Left colon (tissue), 2 donors: ENCODE results near the gene C9orf50. TPM values are rescaled to one million over a fixed set of nuclear protein-coding genes. Genes with fewer than 3 reads are reported as not detected.

Experiments used
- ATAC-seq: fragments of 200-7000 bp; cut with Tn5 transposase; one replicate; pipeline ENCODE4 v1.9.1; 2020; ENCODE audit warnings: mild to moderate bottlenecking, moderate library complexity
- DNase-seq, 2 donors: peaks; one replicate each; pipeline ENCODE4 v3.0.0-alpha.2; 2020
- intact Hi-C, 2 donors: fragments of 100-400 bp; cut with DNase I in 1 of 2; cut with micrococcal nuclease in 1 of 2; formaldehyde crosslinking; loops; one replicate each; pipeline versions ENCODE4 v1.11.2 to v1.14.0; 2022; cut with DNase I, micrococcal nuclease
- total RNA-seq, 2 donors: library from RNA; stranded (reverse); fragmentation: NEBNext Ultra II Directional; extraction: Animal tissue kit (Norgen Biotek cat#: 25700); gene quantifications; one replicate each; pipeline ENCODE4 v1.2.1, GENCODE V29; 2021
- donor health status: DM: no; HTN: no; CAD: no.
- donor health status: DM: yes; HTN: yes; CAD: no.

The C9orf50 gene
- total RNA-seq, 2 donors from 2014 or later: 0.36 TPM; not detected in 1

- intact Hi-C loops: loop anchor here in 1 of 2 donors (10.0 kb wide), 1 partner anchor 125 kb away; no protein-coding TSS in a partner anchor
- DNase-seq (no peak), ATAC-seq (peak; percentile 59)
Measured at GRCh38 chr9:129619787-129620668, 873 bp downstream of the C9orf50 start.

GRCh38 chr9:129617167-129617566, 3.7 kb downstream of the C9orf50 start:
- ATAC-seq (peak; percentile 34), DNase-seq (no peak)

GRCh38 chr9:129615407-129616285, 5.3 kb downstream of the C9orf50 start:
- DNase-seq: no peak
- no peak for ATAC-seq
- intact Hi-C loops: loop anchor here in 1 of 2 donors (10.0 kb wide), 1 partner anchor 121 kb away; no protein-coding TSS in a partner anchor

More at GRCh38 chr9:129617167-129617566, 3.7 kb downstream of the C9orf50 start:
- intact Hi-C loops: loop anchor here in 1 of 2 donors (10.0 kb wide), 1 partner anchor 122 kb away; no protein-coding TSS in a partner anchor

- DNase-seq (no peak), ATAC-seq (no peak)
Measured at GRCh38 chr9:129614932-129615331, 6.0 kb downstream of the C9orf50 start.

GRCh38 chr9:129613520-129614175, 7.3 kb downstream of the C9orf50 start:
- ATAC-seq (no peak), DNase-seq (no peak)
- intact Hi-C loops: loop anchor here (5.0 to 10.0 kb wide), 2 partner anchors 119 to 476 kb away; no protein-coding TSS in a partner anchor

More at GRCh38 chr9:129614932-129615331, 6.0 kb downstream of the C9orf50 start:
- intact Hi-C loops: loop anchor here (5.0 to 10.0 kb wide), 2 partner anchors 120 to 478 kb away; no protein-coding TSS in a partner anchor

- intact Hi-C loops: loop anchor here (5.0 to 10.0 kb wide), 2 partner anchors 118 to 476 kb away; no protein-coding TSS in a partner anchor
- ATAC-seq: no peak
- no peak for DNase-seq
Measured at GRCh38 chr9:129612815-129613519, 7.9 kb downstream of the C9orf50 start.

- ATAC-seq (no peak), DNase-seq (no peak)
- intact Hi-C loops: loop anchor here (5.0 to 10.0 kb wide), 2 partner anchors 117 to 475 kb away; no protein-coding TSS in a partner anchor
Measured at GRCh38 chr9:129612123-129612522, 8.8 kb downstream of the C9orf50 start.

GRCh38 chr9:129611307-129611800, 9.5 kb downstream of the C9orf50 start:
- no peak for DNase-seq
- intact Hi-C loops: loop anchor here (5.0 to 10.0 kb wide), 2 partner anchors 117 to 474 kb away; no protein-coding TSS in a partner anchor
- no peak for ATAC-seq

- intact Hi-C loops: loop anchor here (5.0 to 10.0 kb wide), 2 partner anchors 116 to 473 kb away; no protein-coding TSS in a partner anchor
- peak; percentile 68 to 81 for DNase-seq
- ATAC-seq: peak; percentile 36
Measured at GRCh38 chr9:129610473-129611306, 10.2 kb downstream of the C9orf50 start.

- ATAC-seq: no peak
- DNase-seq: no peak
- intact Hi-C loops: loop anchor here (5.0 to 10.0 kb wide), 2 partner anchors 115 to 473 kb away; no protein-coding TSS in a partner anchor
Measured at GRCh38 chr9:129610213-129610472, 10.8 kb downstream of the C9orf50 start.

- intact Hi-C loops: loop anchor here (5.0 to 10.0 kb wide), 4 partner anchors 115 to 472 kb away; partner anchors contain the start of gene IER5L (in 1 of the 2)
- DNase-seq: peak; percentile 74 to 80
- peak; percentile 60 for ATAC-seq
Measured at GRCh38 chr9:129609486-129610212, 11.3 kb downstream of the C9orf50 start.

- DNase-seq (peak; percentile 57 to 65), ATAC-seq (peak; percentile 52)
- intact Hi-C loops: loop anchor here in 1 of 2 donors (5.0 to 10.0 kb wide), 2 partner anchors 117 to 434 kb away; partner anchors contain the start of gene IER5L
Measured at GRCh38 chr9:129608561-129609481, 12.1 kb downstream of the C9orf50 start.

- DNase-seq (no peak), ATAC-seq (no peak)
- intact Hi-C loops: loop anchor here in 1 of 2 donors (5.0 to 10.0 kb wide), 2 partner anchors 115 to 432 kb away; partner anchors contain the start of gene IER5L
Measured at GRCh38 chr9:129607027-129607387, 13.9 kb downstream of the C9orf50 start.

- no peak for ATAC-seq
- no peak for DNase-seq
- intact Hi-C loops: loop anchor here in 1 of 2 donors (5.0 to 10.0 kb wide), 2 partner anchors 114 to 432 kb away; partner anchors contain the start of gene IER5L
Measured at GRCh38 chr9:129606161-129607026, 14.5 kb downstream of the C9orf50 start.
